Peyer's patch (tissue), 4 donors: ENCODE results near the gene SYCE3. TPM values are rescaled to one million over a fixed set of nuclear protein-coding genes. Genes with fewer than 3 reads are reported as not detected.

Source experiments
- DNase-seq, 3 donors: peaks; one replicate each; pipeline ENCODE4 v3.0.0-alpha.2; 2017 to 2019
- H3K27ac ChIP-seq, 4 donors: fragments of 200-600 bp; sonication (generic); one replicate each; pipeline ENCODE4 v1.5.1; 2016 to 2019
- H3K27me3 ChIP-seq, 2 donors: fragments of 200-600 bp; sonication (generic); one replicate each; pipeline ENCODE4 v1.5.1; 2019
- H3K36me3 ChIP-seq, 3 donors: fragments of 200-600 bp; sonication (generic); one replicate each; pipeline ENCODE4 v1.5.1; 2016 to 2019
- H3K4me1 ChIP-seq, 4 donors: fragments of 200-600 bp; sonication (generic); one replicate each; pipeline ENCODE4 v1.5.1; 2016 to 2019
- H3K4me3 ChIP-seq, 4 donors: fragments of 200-600 bp; sonication (generic); 1 replicate in 3 of 4; 2 replicates in 1 of 4; pipeline ENCODE4 v1.5.1; 2016 to 2019; ENCODE audit warnings: mild to moderate bottlenecking in 1 of 4
- H3K9me3 ChIP-seq, 4 donors: fragments of 200-600 bp; sonication (generic); one replicate each; pipeline ENCODE4 v1.5.1; 2016 to 2019; ENCODE audit warnings: mild to moderate bottlenecking in 1 of 4
- CTCF ChIP-seq, 6 experiments: fragments of 450-650 bp in 4 of 6; fragments of 200-600 bp in 2 of 6; sonication (generic) in 1 of 6; IDR thresholded peaks; one replicate each; pipeline ENCODE4 v1.5.1; 2017 to 2019; ENCODE audit warnings: antibody characterized with exemption in 6 of 6, mild to moderate bottlenecking in 3 of 6, moderate library complexity in 1 of 6
- POLR2A ChIP-seq, 2 donors: fragments of 450-650 bp; IDR thresholded peaks; one replicate each; pipeline ENCODE4 v1.5.1; 2017; ENCODE audit warnings: antibody characterized with exemption in 2 of 2, mild to moderate bottlenecking in 2 of 2, moderate library complexity in 2 of 2
- total RNA-seq, 4 donors: library from RNA; depleted of rRNA; stranded (reverse); fragments of >200 nt; gene quantifications; one replicate each; pipeline ENCODE4 v1.1.0, GENCODE V29; 2016

Gene SYCE3
- total RNA-seq, 4 donors from 2014 or later, result not detected

GRCh38 chr22:50606165-50606945 lies 43.6 kb upstream of the SYCE3 start:
- DNase-seq, result no peak
- H3K27me3 ChIP-seq, result peaks cover 0 to 19% of the 10 kb centered on the region in 2 donors

GRCh38 chr22:50605613-50606074 lies 42.9 kb upstream of the SYCE3 start:
- DNase-seq, result no peak

More at GRCh38 chr22:50606165-50606945, 43.6 kb upstream of the SYCE3 start:
- Histone ChIP-seq H3K4me3 (no peak overlapping the region), H3K27ac (no peak overlapping the region), H3K4me1 (no peaks in the 10 kb centered on the region), H3K9me3 (no peaks in the 10 kb centered on the region), H3K36me3 (no peaks in the 10 kb centered on the region)
- no peak for TF ChIP-seq CTCF (IDR thresholded peaks at IDR 0.05)
- TF ChIP-seq POLR2A (IDR thresholded peaks at IDR 0.05), result no peak

GRCh38 chr22:50605002-50605612 lies 42.4 kb upstream of the SYCE3 start:
- H3K9me3 ChIP-seq, result no peaks in the 10 kb centered on the region
- H3K36me3 ChIP-seq, result no peaks in the 10 kb centered on the region
- TF ChIP-seq POLR2A (IDR thresholded peaks at IDR 0.05) (no peak), CTCF (IDR thresholded peaks at IDR 0.05) (no peak)
- H3K4me1 ChIP-seq, result peaks cover 0 to 9% (median 4%) of the 10 kb centered on the region in 4 donors
- no peak for DNase-seq
- no peak overlapping the region for H3K27ac ChIP-seq
- H3K4me3 ChIP-seq, result no peak overlapping the region
- H3K27me3 ChIP-seq, result peaks cover 0 to 27% of the 10 kb centered on the region in 2 donors

More at GRCh38 chr22:50605613-50606074, 42.9 kb upstream of the SYCE3 start:
- H3K9me3 ChIP-seq, result no peaks in the 10 kb centered on the region
- peaks cover 0 to 6% (median 2%) of the 10 kb centered on the region in 4 donors for H3K4me1 ChIP-seq
- H3K27ac ChIP-seq, result no peak overlapping the region
- H3K27me3 ChIP-seq, result peaks cover 0 to 25% of the 10 kb centered on the region in 2 donors
- H3K36me3 ChIP-seq, result no peaks in the 10 kb centered on the region
- no peak overlapping the region for H3K4me3 ChIP-seq
- no peak for TF ChIP-seq CTCF (IDR thresholded peaks at IDR 0.05)
- no peak for TF ChIP-seq POLR2A (IDR thresholded peaks at IDR 0.05)

GRCh38 chr22:50604256-50605001 lies 41.7 kb upstream of the SYCE3 start:
- Histone ChIP-seq H3K4me3 (no peak overlapping the region), H3K9me3 (no peaks in the 10 kb centered on the region), H3K4me1 (peaks cover 0 to 12% (median 6%) of the 10 kb centered on the region in 4 donors), H3K27me3 (peaks cover 0 to 33% of the 10 kb centered on the region in 2 donors), H3K36me3 (no peaks in the 10 kb centered on the region), H3K27ac (no peak overlapping the region)
- TF ChIP-seq POLR2A (IDR thresholded peaks at IDR 0.05) (no peak), CTCF (IDR thresholded peaks at IDR 0.05) (no peak)
- no peak for DNase-seq

GRCh38 chr22:50603511-50604255 lies 41.0 kb upstream of the SYCE3 start:
- no peaks in the 10 kb centered on the region for H3K36me3 ChIP-seq
- H3K4me1 ChIP-seq, result peaks cover 0 to 12% (median 6%) of the 10 kb centered on the region in 4 donors
- H3K9me3 ChIP-seq, result no peaks in the 10 kb centered on the region
- DNase-seq, result no peak
- peaks cover 0 to 33% of the 10 kb centered on the region in 2 donors for H3K27me3 ChIP-seq
- no peak overlapping the region for H3K4me3 ChIP-seq
- H3K27ac ChIP-seq, result no peak overlapping the region
- no peak for TF ChIP-seq CTCF (IDR thresholded peaks at IDR 0.05)
- TF ChIP-seq POLR2A (IDR thresholded peaks at IDR 0.05), result no peak
